GM18951 (cell line): ENCODE data around the gene TMIE.

Source experiments
- POLR2A ChIP-seq: IDR thresholded peaks from 4 replicates; pipeline ENCODE4 v1.6.1; 2011; ENCODE audit warnings: mild to moderate bottlenecking; ENCODE audit not compliant: insufficient read length, insufficient read depth; ENCODE audit errors: extremely low read depth
- in situ Hi-C: fragments of 300-500 bp; cut with MboI; formaldehyde crosslinking; loops from one replicate; pipeline ENCODE4 v1.12.0; 2022; ENCODE audit warnings: low sequenced_read_pairs, mixed read lengths, inconsistent platforms; ENCODE audit not compliant: unreplicated experiment

The TMIE gene

DNA sequence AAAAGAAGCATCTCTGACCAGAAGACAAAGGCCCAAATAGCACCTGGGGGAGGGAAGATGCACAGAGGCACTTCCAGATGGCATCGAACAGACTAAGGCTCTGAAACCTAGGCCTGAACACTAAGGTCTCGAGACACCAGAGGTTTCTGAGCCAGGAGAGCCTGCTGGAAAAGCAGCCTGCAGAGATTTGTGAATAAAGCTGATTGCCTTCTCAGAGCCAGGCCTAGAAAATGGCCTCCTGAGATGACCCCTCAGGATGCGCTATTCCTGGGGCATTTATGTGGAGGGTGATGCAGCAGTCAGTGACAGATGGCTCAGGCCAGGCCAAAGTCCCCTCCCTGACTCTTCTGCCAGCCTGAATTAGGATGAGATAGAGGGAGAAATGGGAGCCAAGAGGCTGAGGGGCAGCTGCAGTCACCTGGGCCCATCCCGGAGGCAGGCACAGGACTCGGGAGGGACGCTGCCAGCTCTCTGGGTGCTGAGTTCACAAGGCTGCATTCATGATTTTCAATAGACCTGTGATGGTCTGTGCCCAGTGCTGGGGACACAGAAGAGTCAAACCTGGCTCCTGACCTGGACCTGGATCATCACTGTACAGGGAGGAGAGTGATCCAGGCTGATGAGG, 9.6 kb downstream of the TMIE start:
- in situ Hi-C loops: loop anchor here (5.0 to 25.0 kb wide), 2 partner anchors 192 to 627 kb away; no protein-coding TSS in a partner anchor
- no peak for TF ChIP-seq POLR2A

DNA sequence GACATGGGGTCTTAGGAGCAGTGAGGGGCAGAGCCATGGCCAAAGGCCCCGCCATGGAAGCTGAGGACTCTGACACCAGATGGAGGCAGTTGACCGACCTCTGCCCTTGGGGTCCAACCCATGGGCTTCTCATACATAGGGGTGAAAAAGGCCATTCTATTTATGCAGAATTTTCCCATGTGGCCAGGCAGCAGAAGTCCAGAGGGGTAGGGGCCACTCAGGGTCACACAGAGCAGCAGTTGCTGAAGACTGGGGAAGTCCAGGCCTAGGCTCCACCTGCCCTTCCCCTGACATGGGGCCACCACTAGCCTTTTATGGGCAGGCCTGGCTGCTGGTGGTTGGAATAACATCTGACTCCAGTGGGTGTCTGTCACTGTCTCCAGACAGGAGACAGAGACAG, 10.1 kb downstream of the TMIE start:
- no peak for TF ChIP-seq POLR2A
- in situ Hi-C loops: loop anchor here (5.0 to 25.0 kb wide), 2 partner anchors 191 to 626 kb away; no protein-coding TSS in a partner anchor

DNA sequence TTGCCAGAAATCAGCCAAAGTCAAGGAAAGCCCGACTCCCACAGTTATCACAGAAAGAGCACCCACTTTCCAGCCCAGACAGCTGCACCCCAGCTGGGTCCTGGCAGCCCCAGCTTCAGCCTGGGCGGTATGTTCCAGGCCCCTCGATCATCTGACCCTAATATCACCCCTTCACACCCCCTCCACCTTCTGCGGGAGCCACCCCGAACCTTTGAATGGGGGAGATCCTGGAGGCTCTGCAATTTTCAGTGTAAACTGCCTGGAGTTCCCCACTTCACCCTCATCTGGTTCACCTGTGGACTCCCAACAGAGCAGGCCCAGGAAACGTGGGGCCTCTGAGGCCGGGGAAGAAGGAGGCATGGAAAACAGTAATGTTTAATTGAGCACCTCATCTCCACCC, 10.6 kb downstream of the TMIE start:
- in situ Hi-C loops: loop anchor here (5.0 to 25.0 kb wide), 2 partner anchors 191 to 626 kb away; no protein-coding TSS in a partner anchor
- TF ChIP-seq POLR2A: no peak

DNA sequence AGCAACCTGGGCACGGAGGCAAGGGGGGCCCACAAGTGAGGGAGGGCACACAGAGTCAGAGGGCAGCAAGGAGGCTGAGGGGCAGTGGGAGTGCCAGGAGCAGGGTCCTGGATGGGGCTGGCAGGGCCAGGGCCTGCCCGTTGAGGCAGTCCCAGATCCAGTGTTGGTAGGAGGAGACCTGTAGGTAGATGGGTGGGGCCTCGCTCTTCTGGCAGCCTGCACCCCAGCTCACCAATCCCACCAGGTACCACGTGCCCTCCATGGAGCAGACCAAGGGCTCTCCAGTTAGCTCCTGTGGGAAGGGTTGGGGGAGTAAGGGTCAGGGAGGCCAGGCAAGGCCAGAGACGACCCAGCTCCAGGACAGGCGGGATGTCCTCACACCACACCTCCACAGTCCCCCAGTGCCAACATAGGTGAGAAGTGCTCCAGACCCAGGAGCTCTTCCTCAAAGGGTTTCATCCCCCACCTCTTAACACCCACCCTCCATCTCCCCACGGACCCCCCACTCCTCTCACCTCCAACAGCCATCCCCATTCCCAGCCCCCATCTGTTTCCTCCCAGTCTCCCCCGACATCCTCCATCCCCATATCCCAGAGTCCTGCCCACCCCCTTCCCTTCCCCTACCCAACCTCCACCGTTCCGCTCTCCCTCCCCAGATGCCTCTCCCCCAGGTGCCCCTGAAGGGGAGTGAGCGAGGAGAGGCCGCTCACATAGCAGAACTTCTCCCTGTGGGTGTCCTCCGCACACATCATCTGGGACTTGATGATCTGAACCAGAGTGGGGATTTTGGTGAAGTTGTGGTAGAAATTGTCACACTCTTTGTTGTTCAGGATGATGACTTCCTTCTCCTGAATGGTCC, 11.2 kb downstream of the TMIE start:
- no peak for TF ChIP-seq POLR2A
- in situ Hi-C loops: loop anchor here (5.0 to 25.0 kb wide), 2 partner anchors 190 to 625 kb away; no protein-coding TSS in a partner anchor

DNA sequence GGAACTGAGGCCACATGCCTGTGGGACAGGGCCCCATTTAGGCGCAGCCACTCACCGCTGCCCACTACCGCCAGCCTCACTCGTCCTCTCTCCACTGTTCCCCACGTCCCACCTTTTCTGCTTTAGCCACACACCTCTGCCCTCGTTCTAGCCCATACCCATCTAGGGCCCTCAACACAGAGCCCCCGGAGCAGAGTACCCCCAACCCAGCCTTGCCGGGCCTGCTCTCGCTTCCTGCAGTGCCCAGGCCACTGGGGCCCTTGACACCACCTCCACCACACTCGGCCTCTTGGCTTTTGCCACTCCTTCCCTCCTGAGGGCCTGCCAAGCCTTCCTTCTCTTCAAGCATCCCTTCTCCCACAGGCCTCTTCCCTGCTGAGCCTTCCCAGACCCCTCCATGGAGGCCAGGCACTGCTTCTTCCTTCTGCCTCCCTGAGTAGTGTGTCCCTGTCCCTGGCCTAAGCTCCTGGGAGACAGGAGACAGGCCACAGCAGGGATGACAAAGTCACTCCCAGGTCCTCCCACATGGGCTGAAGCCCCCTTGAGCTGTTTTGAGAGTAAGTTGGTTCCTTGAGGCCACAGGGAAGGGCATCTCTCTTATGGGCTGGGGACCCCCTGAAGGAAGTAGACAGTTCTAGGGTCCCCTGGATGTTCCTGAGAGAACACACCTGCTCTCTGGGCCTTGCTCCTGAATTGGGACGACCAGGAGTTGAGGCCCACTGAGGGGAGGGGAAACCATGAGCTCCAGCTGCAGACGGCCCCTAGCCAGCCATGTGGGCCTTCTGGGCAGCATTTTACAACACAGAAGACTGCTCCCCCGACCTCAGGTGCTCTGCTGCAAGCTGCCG, 12.1 kb downstream of the TMIE start:
- in situ Hi-C loops: loop anchor here (5.0 to 25.0 kb wide), 2 partner anchors 189 to 624 kb away; no protein-coding TSS in a partner anchor
- TF ChIP-seq POLR2A: no peak

DNA sequence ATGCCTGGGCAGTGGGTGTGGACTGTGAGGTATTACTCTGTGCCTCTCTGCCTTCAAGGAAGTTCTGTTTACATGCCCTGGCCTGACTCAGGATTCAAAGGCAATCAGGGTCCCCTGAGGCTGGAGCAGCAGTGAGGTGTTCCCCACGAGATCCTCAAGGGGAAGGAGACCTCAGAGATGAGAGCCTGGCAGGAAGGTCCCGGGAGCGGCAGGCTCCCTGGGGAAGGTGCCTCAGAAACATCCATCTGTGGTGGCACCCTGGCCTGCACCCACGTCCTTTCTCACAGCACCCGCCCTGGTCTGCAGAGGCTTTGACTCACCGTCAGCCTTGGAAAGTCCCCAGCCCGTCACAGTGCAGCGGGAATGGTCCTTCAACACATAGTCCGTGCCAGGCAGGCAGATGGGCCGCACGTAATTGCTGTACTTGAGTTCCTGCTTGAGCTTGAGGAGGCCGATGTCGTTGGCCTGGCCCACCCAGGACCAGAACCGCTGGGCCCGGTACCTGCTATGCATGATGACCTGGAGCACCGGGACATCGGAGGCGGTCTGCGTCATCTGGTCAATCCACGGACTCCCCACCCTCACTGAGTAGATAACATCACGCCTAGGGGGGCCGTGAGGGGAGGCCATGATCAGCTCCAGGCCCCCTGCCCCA, 12.8 kb downstream of the TMIE start:
- no peak for TF ChIP-seq POLR2A
- in situ Hi-C loops: loop anchor here (5.0 to 25.0 kb wide), 2 partner anchors 188 to 623 kb away; no protein-coding TSS in a partner anchor

DNA sequence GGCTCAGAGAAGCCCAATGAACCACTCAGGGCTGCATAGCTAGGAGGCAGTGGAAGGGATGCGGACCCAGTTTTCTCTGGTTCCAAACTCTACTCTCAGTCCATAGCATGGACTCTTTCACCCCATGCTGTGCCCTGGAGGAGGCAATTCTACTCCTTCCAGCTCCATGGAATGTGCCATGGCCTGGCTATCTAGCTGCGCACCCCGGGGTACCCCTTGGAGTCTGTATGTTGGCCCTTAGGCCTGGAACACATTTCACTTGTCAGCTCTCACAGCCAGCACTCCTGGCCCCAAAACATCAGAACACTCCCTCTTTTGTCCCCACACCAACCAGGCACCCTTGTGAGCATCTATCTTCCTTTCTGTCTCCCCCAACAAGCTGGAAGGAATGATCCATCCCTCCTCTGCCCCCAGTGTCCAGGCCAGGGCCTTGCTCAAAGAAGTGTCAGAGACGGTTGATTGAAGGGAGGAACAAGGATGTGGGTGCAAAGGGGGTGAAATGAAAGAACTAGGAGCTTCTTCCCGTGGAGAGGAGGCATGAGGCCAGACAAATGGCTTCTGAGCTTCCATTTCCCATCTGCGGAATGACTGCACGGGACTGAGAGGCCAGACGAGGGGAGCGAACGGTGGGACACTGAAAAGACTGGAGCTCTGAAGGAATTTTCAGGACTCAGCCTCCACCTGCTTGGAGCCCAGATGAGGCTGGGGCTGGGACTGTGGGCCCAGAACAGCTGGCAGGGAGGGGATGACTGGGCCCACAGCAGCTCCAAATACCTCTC, 13.7 kb downstream of the TMIE start:
- in situ Hi-C loops: loop anchor here (5.0 to 25.0 kb wide), 2 partner anchors 187 to 622 kb away; no protein-coding TSS in a partner anchor
- TF ChIP-seq POLR2A: no peak

DNA sequence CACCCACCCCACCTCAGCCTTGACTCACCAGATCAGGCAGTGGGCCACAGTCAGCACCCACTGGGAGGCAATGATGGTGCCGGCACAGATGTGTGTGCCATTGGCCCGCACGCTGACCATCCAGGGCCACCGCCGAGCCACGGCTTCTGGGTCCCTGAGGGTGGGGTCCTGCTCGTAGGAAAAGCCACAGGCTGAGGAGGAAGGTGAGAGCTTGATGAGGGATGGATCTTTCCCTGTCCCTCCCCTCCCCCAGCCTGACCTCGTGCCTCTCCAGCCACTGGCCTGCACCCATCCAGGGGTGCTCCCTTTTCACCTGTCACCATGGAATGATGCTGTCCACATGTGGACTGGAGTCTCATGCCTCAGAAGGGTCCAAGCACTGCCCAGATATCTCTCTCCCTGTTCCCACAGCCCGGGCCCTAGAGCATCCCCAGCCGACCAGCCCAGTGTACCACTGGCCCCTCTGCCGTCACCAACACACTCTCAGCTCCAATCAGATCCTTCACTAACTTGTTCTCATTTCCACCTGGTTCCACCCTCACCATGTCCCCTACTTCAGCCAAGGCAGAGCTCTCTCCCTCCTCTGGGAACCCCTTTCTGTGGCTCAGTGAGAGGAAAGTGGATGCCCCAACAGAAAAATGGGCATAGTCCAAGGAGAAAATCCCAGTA, 14.4 kb downstream of the TMIE start:
- no peak for TF ChIP-seq POLR2A
- in situ Hi-C loops: loop anchor here (25.0 kb wide), 1 partner anchor 622 kb away; no protein-coding TSS in a partner anchor

DNA sequence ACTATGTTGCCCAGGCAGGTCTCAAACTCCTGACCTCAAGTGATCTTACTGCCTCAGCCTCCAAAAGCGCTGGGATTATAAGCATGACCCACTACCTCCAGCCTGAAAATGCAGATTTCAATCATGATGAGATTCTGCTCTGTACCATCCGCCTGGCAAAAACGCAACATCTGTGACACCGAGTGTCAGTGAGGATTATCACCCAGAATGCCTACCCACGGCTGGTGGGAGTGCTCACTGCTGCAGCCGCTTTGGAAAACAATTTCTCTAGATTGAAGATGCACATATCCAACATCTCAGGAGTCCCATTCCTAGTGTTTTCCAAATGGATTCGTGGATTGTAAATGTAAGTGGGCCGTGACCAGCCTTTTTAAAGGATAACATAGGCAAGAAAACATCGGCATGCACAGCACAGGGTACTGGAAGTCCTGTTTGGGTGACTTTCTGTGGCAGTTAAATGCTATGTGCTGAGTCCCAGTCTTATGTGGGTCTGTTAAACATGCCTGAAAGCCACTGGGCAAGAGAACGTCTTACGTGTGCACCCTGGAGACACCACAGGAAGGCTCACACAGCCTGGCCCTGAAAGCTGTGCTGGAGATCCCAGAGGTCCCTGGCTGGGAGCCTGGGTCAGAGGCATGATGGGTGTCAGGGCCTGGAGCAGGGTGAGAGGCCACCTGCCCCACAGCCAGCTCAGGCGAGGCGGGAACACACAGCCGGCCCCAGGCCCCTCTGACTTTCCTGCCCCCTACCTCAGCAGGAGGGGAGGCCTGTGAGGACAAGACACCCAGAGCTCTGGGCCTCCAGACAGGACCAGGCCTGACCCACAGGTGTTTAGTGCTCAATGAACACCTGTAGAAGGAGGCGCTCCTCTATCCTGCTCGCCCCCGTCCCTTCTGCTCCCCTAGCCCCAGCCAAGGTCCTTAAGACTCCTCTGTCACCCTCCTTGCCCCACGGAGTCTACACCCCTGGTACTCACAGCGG, 15.6 kb downstream of the TMIE start:
- in situ Hi-C loops: loop anchor here (25.0 kb wide), 1 partner anchor 621 kb away; no protein-coding TSS in a partner anchor

More for the DNA sequence above, 15.6 kb downstream of the TMIE start:
- TF ChIP-seq POLR2A: no peak
